ENCODE data around the gene F2. TPM values are rescaled to one million over a fixed set of nuclear protein-coding genes. Genes with fewer than 3 reads are reported as not detected.

Gene F2
- total and polyA plus RNA-seq, 2 of the 13 experiments (the other 11 are each of a cell fraction or from before 2014, with no cell fraction given): 330 to 801 TPM

DNA sequence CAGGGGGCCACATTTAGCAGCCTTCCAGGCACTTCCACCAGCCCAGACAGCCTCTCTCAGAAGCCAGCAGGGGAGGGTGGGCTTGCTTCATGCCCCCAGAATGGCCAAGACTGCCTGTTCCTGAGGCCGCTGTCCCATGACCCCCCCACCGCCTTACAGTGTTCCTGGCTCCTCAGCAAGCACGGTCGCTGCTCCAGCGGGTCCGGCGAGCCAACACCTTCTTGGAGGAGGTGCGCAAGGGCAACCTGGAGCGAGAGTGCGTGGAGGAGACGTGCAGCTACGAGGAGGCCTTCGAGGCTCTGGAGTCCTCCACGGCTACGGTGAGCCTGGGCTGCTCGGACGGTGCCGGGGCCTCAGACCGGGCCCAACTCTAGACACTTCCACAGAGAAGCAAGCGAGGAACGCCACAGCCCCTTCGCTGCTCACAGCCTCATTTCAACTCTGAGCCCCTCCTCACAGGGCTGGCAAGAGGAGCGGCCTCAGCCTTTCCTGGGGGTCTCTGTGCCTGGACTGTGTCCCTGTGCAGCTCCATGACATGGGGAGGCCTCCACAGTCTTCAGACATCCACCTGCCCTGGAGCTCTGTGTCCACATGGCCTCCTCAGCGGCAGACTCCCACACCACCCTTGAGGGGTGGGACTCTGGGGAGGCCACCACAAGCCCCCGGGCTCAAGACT, 668 bp downstream of the F2 start (continued):
- no peak for TF ChIP-seq GLI4 (CRISPR knock-in tag; IDR thresholded peaks at IDR 0.05; ENCODE audit: borderline replicate concordance)
- peak; percentile 26; the same call in 1 of the 2 replicates for TF ChIP-seq EED (CRISPR knock-in tag; IDR thresholded peaks at IDR 0.05)
- TF ChIP-seq ZNF263 (CRISPR knock-in tag; IDR thresholded peaks at IDR 0.05): 0 out of 2 replicates have a peak, but pooled peaks have one; percentile 29
- 0 out of 2 replicates have a peak, but pooled peaks have one; percentile 6 for TF ChIP-seq GATAD1 (CRISPR knock-in tag; IDR thresholded peaks at IDR 0.05)
- TF ChIP-seq ZSCAN29 (CRISPR knock-in tag; conservative IDR thresholded peaks at IDR 0.05): peak; percentile 14; the same call in 1 of the 2 replicates
- TF ChIP-seq NCOA5 (CRISPR knock-in tag; IDR thresholded peaks at IDR 0.05): no peak
- 0 out of 2 replicates have a peak, but pooled peaks have one; percentile 21 for TF ChIP-seq ZNF337 (CRISPR knock-in tag; IDR thresholded peaks at IDR 0.05; ENCODE audit: borderline replicate concordance, low read depth)
- TF ChIP-seq CENPX (CRISPR knock-in tag; IDR thresholded peaks at IDR 0.05): no peak
- TF ChIP-seq ZMYM3 (CRISPR knock-in tag; IDR thresholded peaks at IDR 0.05): 0 out of 2 replicates have a peak, but pooled peaks have one; percentile 29
- no peak for TF ChIP-seq SRF (IDR thresholded peaks at IDR 0.05; ENCODE audit: low read depth, low read length)
- no peak for TF ChIP-seq XBP1 (CRISPR knock-in tag; IDR thresholded peaks at IDR 0.05)
- TF ChIP-seq ZNF431 (CRISPR knock-in tag; IDR thresholded peaks at IDR 0.05; ENCODE audit: borderline replicate concordance, low read depth): peak; percentile 47; the same call in 1 of the 2 replicates
- TF ChIP-seq KLF12 (CRISPR knock-in tag; IDR thresholded peaks at IDR 0.05; ENCODE audit: borderline replicate concordance): 0 out of 2 replicates have a peak, but pooled peaks have one; percentile 2
- TF ChIP-seq, protein P1, sequence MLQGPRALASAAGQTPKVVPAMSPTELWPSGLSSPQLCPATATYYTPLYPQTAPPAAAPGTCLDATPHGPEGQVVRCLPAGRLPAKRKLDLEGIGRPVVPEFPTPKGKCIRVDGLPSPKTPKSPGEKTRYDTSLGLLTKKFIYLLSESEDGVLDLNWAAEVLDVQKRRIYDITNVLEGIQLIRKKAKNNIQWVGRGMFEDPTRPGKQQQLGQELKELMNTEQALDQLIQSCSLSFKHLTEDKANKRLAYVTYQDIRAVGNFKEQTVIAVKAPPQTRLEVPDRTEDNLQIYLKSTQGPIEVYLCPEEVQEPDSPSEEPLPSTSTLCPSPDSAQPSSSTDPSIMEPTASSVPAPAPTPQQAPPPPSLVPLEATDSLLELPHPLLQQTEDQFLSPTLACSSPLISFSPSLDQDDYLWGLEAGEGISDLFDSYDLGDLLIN (CRISPR knock-in tag; IDR thresholded peaks at IDR 0.05; ENCODE audit: borderline replicate concordance): no peak
- no peak for TF ChIP-seq GMEB2 (CRISPR knock-in tag; IDR thresholded peaks at IDR 0.05; ENCODE audit: low read depth)
- 0 out of 2 replicates have a peak, but pooled peaks have one; percentile 15 for TF ChIP-seq ZNF317 (CRISPR knock-in tag; IDR thresholded peaks at IDR 0.05)
- TF ChIP-seq, protein P2, sequence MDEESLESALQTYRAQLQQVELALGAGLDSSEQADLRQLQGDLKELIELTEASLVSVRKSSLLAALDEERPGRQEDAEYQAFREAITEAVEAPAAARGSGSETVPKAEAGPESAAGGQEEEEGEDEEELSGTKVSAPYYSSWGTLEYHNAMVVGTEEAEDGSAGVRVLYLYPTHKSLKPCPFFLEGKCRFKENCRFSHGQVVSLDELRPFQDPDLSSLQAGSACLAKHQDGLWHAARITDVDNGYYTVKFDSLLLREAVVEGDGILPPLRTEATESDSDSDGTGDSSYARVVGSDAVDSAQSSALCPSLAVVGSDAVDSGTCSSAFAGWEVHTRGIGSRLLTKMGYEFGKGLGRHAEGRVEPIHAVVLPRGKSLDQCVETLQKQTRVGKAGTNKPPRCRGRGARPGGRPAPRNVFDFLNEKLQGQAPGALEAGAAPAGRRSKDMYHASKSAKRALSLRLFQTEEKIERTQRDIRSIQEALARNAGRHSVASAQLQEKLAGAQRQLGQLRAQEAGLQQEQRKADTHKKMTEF (CRISPR knock-in tag; IDR thresholded peaks at IDR 0.05): peak; percentile 4; the same call in 1 of the 2 replicates
- no peak; the same call in 1 of the 2 replicates for TF ChIP-seq GZF1 (CRISPR knock-in tag; IDR thresholded peaks at IDR 0.05)
- TF ChIP-seq, protein P3, sequence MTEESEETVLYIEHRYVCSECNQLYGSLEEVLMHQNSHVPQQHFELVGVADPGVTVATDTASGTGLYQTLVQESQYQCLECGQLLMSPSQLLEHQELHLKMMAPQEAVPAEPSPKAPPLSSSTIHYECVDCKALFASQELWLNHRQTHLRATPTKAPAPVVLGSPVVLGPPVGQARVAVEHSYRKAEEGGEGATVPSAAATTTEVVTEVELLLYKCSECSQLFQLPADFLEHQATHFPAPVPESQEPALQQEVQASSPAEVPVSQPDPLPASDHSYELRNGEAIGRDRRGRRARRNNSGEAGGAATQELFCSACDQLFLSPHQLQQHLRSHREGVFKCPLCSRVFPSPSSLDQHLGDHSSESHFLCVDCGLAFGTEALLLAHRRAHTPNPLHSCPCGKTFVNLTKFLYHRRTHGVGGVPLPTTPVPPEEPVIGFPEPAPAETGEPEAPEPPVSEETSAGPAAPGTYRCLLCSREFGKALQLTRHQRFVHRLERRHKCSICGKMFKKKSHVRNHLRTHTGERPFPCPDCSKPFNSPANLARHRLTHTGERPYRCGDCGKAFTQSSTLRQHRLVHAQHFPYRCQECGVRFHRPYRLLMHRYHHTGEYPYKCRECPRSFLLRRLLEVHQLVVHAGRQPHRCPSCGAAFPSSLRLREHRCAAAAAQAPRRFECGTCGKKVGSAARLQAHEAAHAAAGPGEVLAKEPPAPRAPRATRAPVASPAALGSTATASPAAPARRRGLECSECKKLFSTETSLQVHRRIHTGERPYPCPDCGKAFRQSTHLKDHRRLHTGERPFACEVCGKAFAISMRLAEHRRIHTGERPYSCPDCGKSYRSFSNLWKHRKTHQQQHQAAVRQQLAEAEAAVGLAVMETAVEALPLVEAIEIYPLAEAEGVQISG (CRISPR knock-in tag; IDR thresholded peaks at IDR 0.05): peak; percentile 12; the same call in 1 of the 2 replicates
- no peak for TF ChIP-seq CCDC6 (CRISPR knock-in tag; IDR thresholded peaks at IDR 0.05)
- peak; percentile 72 for TF ChIP-seq ZFX (CRISPR knock-in tag; IDR thresholded peaks at IDR 0.05; ENCODE audit: low read depth)
- TF ChIP-seq ZNF543 (CRISPR knock-in tag; IDR thresholded peaks at IDR 0.05): 0 out of 2 replicates have a peak, but pooled peaks have one; percentile 12
- TF ChIP-seq ZNF350 (CRISPR knock-in tag; IDR thresholded peaks at IDR 0.05; ENCODE audit: borderline replicate concordance, low read depth): 0 out of 2 replicates have a peak, but pooled peaks have one; percentile 43
